Measurements from ENCODE around the gene NHLRC4.
A peak's percentile ranks its signal among the peaks of the same experiment; 100 is the strongest.

Gene NHLRC4

GRCh38 chr16:568401-569258 is 1.8 kb downstream of the NHLRC4 start:
- DNase-seq = no peak

DNA sequence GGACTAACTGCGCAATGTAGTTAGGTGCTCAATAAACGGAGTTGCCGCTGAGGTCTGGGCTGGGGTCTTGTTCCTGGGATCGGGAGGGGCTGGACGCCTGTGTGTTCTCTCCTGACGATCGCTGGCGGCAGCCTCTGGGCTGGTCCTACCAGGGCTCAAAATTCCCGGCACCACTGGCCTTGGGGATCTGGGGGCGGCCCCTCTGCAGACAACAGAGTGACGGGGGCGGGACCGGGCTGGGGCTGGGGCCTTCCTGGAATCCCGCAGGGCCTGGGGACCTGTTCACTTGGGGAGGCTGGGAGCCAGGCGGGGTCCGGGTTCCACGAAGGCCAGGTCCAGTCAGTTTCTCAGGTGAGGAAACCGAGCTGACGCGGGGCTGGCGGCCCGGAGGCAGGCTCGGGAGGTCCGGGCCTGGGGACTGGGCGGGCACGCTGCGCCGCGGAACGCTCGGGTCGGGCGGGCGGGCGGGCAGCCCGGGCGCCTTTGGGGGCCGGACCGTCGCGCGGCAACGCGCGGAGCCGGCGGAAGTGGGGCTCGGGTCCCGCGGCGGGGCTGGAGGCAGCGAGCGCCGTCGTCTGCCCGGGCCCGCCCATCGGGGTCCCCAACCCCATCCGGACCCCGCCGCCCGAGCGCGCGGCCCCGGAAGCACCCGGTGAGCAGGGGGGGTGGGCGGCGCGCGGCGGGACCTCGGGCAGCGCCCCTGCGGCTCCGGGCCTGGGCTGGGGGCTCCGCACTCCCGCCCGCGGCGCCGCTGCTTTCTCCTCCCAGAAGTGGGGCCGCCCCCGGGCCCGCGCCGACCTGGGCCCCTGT is 2.8 kb downstream of the NHLRC4 start, which contains the start of gene PIGQ:
TSS of gene PIGQ (plus strand) at position 524 of the 810 bp plus-strand sequence. CDS start 4,107 bp downstream, outside the sequence.
- DNase-seq = peak; percentile 10

GRCh38 chr16:572865-573650 is 6.3 kb downstream of the NHLRC4 start:
- DNase-seq = no peak

DNA sequence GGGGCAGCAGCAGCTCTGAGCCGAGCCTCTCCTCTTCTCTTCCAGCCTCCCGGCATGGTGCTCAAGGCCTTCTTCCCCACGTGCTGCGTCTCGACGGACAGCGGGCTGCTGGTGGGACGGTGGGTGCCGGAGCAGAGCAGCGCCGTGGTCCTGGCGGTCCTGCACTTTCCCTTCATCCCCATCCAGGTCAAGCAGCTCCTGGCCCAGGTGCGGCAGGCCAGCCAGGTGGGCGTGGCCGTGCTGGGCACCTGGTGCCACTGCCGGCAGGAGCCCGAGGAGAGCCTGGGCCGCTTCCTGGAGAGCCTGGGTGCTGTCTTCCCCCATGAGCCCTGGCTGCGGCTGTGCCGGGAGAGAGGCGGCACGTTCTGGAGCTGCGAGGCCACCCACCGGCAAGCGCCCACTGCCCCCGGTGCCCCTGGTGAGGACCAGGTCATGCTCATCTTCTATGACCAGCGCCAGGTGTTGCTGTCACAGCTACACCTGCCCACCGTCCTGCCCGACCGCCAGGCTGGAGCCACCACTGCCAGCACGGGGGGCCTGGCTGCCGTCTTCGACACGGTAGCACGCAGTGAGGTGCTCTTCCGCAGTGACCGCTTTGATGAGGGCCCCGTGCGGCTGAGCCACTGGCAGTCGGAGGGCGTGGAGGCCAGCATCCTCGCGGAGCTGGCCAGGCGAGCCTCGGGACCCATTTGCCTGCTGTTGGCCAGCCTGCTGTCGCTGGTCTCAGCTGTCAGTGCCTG is 7.4 kb downstream of the NHLRC4 start:
- DNase-seq = no peak

DNA sequence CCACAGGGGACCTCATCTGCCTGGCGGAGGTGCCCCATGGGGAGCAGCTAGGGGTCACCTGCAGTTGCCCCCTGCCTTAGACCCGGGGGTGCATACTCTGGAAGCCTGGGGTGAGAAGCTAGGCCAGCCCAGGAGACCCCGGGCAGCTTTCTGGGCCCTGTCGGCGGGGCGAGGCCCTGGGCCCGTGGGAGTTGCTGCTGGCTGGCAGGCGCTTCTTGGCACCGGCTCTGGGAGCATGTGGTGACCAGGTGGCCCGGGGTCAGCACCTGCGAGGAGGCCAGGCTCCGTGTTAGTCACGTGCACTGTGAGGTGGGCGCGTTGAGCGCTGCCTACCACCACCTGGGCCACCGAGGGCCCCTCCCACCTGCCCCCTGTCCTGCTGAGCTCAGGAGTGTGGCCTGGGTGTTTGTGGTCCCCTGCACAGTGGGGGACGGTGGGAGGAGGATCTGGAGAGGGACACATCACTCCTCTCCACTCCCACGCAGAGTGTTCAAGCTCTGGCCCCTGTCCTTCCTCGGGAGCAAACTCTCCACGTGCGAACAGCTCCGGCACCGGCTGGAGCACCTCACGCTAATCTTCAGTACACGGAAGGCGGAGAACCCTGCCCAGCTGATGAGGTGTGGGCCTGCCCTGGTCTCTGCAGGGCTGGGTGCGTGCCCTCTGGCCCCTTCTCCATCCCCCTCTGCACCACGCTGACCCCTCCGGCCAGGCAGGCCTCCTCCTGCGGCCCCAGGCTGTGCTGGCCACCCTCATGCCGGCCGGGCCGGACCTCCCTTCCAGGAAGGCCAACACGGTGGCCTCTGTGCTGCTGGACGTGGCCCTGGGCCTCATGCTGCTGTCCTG is 8.8 kb downstream of the NHLRC4 start:
- DNase-seq = no peak

DNA sequence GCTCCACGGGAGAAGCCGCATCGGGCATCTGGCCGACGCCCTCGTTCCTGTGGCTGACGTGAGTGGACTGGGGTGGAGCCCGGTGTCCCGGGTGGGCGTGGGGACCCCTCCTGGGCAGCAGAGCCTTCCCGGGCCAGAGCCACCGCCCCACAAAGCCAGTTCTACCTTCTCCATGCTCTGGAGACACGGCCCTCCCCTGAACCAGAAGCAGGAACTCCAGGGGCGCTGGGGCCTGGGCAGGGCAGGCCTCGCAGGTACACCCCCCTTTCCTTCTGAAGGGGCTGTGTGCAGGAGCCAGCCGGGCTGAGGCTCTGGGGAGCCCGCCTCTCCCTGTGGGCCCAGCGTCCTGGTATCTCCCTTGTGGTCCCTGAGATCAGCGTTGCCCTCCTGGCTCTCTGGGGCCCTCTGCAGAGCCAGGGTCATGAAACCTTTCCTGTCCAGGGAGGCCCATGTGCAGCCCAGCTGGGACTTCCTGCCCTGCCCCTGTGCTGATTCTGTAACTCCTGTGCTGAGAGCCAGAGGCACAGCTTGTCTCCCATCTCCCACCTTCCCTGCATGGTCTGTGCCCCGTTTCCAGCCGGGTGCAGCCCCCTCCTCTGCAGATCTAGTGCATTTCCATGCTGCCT is 9.5 kb downstream of the NHLRC4 start:
- DNase-seq = no peak

DNA sequence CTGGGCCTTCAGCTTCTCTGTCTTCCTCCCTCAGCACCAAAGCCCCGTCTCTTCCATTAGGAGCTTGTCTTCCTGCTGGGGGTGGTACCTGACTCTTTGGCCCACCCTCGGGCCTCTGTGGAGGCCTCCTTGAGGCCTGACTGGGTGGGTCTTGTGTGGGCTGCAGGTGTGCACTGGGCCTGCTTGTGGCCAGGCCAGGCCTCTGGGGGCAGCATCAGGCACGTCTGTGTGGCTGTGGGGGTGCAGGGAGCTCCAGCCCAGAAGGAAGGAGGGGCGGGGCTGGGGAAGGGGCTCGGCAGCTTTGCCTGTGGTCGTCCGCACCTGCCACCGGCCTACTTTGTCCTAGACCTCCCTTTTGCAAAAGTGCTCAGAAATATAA is 10.0 kb downstream of the NHLRC4 start:
- no peak for DNase-seq

DNA sequence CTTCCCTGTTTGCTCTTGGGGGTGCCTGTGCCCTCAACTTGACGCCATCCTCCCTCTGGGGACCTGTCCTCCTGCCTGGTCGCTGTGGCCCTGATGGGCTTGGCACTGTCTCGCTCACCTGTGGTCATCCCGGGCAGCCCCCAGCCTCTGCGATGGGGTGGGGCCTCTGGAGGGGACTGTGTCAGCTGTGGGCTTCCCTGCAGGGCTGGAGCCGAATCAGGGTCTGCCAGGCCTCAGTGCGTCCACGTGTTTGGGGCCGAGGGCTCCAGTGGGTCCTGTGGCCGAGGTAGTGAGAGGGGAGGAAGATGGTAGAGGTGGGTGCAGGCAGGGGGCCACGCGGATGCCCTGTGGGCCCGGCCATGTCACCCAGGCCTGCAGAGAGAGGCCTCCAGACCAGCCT is 11.0 kb downstream of the NHLRC4 start:
- DNase-seq = no peak

- no peak for DNase-seq
Measured at GRCh38 chr16:578232-578869, 11.5 kb downstream of the NHLRC4 start.

DNA sequence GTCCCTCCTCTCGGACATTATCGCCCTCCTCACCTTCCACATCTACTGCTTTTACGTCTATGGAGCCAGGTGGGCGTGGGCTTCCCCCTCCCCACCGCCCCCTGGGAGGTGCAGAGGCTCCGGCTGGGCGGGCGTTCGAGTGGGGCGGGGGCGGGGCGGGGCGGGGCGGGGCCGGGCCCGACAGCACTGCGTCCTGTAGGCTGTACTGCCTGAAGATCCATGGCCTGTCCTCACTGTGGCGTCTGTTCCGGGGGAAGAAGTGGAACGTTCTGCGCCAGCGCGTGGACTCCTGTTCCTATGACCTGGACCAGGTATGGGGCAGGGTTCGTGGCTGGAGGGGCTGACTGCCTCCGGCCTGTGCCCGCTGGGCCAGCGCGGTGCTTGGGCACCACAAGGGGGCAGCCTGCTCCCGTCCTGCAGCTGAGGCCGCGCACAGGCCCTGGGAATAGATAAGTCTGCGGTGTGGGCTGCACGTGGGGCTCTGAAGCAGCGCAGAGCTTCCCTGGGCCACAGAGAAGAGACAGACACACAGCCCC is 12.1 kb downstream of the NHLRC4 start:
- DNase-seq = peak; percentile 31

DNA sequence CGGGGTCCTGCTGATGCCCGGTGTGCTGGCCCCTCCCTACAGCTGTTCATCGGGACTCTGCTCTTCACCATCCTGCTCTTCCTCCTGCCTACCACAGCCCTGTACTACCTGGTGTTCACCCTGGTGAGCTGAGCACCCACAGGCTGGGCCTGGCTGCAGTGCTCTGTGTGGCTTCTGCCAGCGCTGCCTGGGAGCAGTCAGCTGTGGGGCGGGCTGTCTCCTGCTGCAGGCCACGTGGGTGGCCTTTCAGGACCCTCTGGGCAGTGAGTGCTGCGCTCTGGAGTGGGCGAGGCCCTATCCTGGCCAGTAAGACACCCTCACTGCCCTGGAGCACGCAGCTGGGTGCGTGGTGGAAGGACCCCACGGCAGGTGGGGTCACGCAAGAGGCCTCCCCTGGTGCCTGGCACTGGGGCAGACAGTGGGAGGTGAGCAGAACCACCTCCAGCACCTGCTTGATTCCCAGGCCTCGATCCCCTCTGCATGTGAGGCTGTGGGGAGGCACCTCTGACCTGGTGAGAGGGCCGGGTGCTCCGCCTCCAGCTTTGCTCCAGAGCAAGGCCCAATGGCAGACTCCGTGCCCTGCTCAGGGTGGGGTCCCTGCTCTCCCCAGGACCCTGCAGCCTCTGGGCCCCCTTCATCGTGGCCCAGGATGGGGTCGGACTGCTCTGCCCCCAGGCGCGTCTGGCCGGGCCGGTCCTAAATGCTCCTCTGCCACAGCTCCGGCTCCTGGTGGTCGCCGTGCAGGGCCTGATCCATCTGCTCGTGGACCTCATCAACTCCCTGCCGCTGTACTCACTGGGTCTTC is 13.5 kb downstream of the NHLRC4 start:
- no peak for DNase-seq

DNA sequence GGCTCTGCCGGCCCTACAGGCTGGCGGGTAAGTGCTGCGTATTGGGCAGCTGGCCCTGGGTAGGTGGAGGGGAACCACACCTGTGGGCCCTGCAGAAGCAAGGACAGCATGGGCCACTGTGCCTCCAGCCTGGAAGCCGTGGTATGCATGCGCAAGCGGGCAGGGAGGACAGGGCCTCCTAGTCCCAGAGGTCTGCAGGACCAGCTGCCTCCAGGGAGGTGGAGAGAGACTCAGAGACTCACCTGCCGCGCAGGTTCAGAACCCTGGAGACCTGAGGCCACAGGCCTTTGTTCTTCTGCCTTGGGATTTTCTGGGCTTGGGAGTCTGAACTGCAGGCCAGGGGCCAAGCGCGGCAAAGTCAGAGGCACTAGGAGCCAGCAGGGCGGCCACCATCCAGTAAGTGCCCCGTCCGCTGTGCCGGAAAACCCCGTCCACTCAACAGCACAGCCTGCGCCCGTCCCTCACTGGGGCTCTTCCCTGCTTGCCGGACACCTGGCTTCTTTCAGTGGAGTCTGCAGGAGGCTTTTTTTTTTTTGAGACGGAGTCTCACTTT is 14.2 kb downstream of the NHLRC4 start:
- no peak for DNase-seq

DNA sequence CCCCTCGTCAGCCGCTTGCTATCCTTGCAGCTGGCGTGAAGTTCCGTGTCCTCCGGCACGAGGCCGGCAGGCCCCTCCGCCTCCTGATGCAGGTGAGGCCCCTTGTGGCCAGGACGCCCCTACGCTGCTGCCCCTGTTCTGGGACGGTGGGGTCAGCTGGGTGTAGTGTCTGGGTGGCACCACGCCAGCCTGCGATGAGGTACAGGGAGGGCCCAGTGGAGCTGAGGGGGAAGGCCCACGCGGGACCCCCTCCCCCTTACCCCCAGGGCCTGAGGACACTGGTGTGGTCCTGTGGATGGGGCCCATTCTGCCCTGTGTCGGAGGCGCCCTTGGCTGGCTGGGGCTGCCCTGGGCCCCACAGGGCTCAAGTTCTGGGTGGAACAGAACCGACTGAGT is 15.4 kb downstream of the NHLRC4 start:
- DNase-seq = no peak

- peak; percentile 28 for DNase-seq
Measured at GRCh38 chr16:582614-583331, 16.0 kb downstream of the NHLRC4 start.

GRCh38 chr16:583470-583814 is 16.6 kb downstream of the NHLRC4 start:
- DNase-seq = peak; percentile 9

GRCh38 chr16:583815-584591 is 17.2 kb downstream of the NHLRC4 start:
- DNase-seq = peak; percentile 21

DNA sequence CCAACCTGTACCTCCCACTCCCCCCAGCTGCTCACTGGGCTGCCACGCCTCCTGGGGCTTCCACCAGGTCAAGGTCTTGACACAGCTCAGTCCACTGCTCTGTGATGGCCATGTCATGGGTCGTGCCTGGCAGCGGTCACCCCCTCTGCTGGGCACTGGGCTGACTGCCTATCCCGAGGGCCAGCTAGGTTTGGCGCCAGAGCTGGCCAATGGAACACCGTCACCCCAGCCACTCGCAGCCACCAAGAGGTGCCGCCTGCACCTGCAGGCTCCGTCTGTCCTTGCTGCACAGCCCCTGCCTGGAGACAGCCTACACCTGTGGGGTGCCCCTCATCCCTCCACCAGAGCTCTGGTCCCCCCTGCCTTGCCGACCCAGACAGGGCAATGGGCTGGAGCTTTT is 18.5 kb downstream of the NHLRC4 start:
- DNase-seq = no peak
